ENCODE results near the gene ZNRF3. TPM values are rescaled to one million over a fixed set of nuclear protein-coding genes. Genes with fewer than 3 reads are reported as not detected.

ZNRF3 gene
- polyA plus RNA-seq, 1 of the 3 experiments (the other 2 are of a cell fraction) = 4.2 TPM

- TF ChIP-seq PBX3 (IDR thresholded peaks at IDR 0.05) (no peak), USF1 (IDR thresholded peaks at IDR 0.05; ENCODE audit: borderline replicate concordance, low read depth) (no peak), POLR2AphosphoS5 (IDR thresholded peaks at IDR 0.05; ENCODE audit: low read depth, low read length) (no peak), NFIC (IDR thresholded peaks at IDR 0.05; ENCODE audit: borderline replicate concordance) (no peak)
These were observed 83.8 kb downstream of the ZNRF3 start (continued) for GRCh38 chr22:28967163-28967665.

- ChIA-PET CTCF (no interaction called here), POLR2A (no interaction called here)
- Histone ChIP-seq H3K9ac (no peak overlapping the region), H2AFZ (ENCODE audit: low read depth) (no peak overlapping the region), H3K79me2 (ENCODE audit: insufficient read depth) (peaks cover 4% of the 10 kb centered on the region; the same call in 1 of the 2 replicates), H3K36me3 (replicated peaks in 1 of 2; ENCODE audit: control insufficient read depth in 1 of 2, insufficient read depth in 2 of 2, low read length in 1 of 2) (no peaks in the 10 kb centered on the region), H3K27ac (ENCODE audit: low read depth in 2 of 2, low read length in 1 of 2) (no peak overlapping the region), H3K9me3 (no peaks in the 10 kb centered on the region), H3K4me1 (ENCODE audit: control insufficient read depth in 1 of 2, insufficient read depth in 2 of 2, low read depth in 1 of 2, low read length in 1 of 2) (peaks cover 2 to 6% of the 10 kb centered on the region in 2 experiments; a peak in 2 of 4 replicates), H3K4me2 (no peak overlapping the region), H3K4me3 (ENCODE audit: low read depth in 2 of 2, low read length in 1 of 2) (no peak overlapping the region), H3K9me2 (no peaks in the 10 kb centered on the region), H4K20me1 (ENCODE audit: insufficient read depth) (no peaks in the 10 kb centered on the region), H3F3A (replicated peaks; ENCODE audit: insufficient read depth) (no peaks in the 10 kb centered on the region), H3K27me3 (ENCODE audit: insufficient read depth) (no peaks in the 10 kb centered on the region)
- DNase-seq = no peak
- TF ChIP-seq FOXJ3 (CRISPR knock-in tag; IDR thresholded peaks at IDR 0.05) (no peak), TEAD4 (IDR thresholded peaks at IDR 0.05; ENCODE audit: borderline replicate concordance, insufficient read depth) (no peak), USF1 (IDR thresholded peaks at IDR 0.05; ENCODE audit: borderline replicate concordance, low read depth) (no peak), ELF1 (IDR thresholded peaks at IDR 0.05) (no peak), IRF3 (IDR thresholded peaks at IDR 0.05; ENCODE audit: low read depth, low read length) (no peak), NFIC (IDR thresholded peaks at IDR 0.05; ENCODE audit: borderline replicate concordance) (no peak), EP300 (IDR thresholded peaks at IDR 0.05; ENCODE audit: borderline replicate concordance in 1 of 2, low read depth in 1 of 2, low read length in 1 of 2) (no peak), FOXM1 (IDR thresholded peaks at IDR 0.05; ENCODE audit: low read depth) (no peak)
These were observed 84.6 kb downstream of the ZNRF3 start for GRCh38 chr22:28967969-28968368.

Measured in SK-N-SH (cell line).